Mesendoderm (in vitro differentiated cells): ENCODE measurements around the gene TRIM58.

Experiments
- DNase-seq: peaks from one replicate; pipeline ENCODE4 v3.0.0; 2013
- H2AK5ac ChIP-seq: 2 replicates; pipeline ENCODE4 v1.6.1; 2013; ENCODE audit warnings: low read length, inconsistent platforms
- H2BK120ac ChIP-seq: 2 replicates; pipeline ENCODE4 v1.6.1; 2013; ENCODE audit warnings: low read depth, mild to moderate bottlenecking, low read length, moderate library complexity, mixed read lengths
- H2BK15ac ChIP-seq: replicated peaks from 2 replicates; pipeline ENCODE4 v1.6.1; 2013; ENCODE audit warnings: low read depth, mild to moderate bottlenecking, moderate library complexity
- H2BK5ac ChIP-seq: 2 replicates; pipeline ENCODE4 v1.6.1; 2013; ENCODE audit warnings: low read length, inconsistent platforms
- H3K18ac ChIP-seq: 2 replicates; pipeline ENCODE4 v1.6.1; 2013; ENCODE audit warnings: mild to moderate bottlenecking, low read length, mixed read lengths
- H3K23ac ChIP-seq: one replicate; pipeline ENCODE4 v1.6.1; 2013; ENCODE audit warnings: low read length
- H3K27ac ChIP-seq: 2 replicates; pipeline ENCODE4 v1.5.1; 2013; ENCODE audit warnings: low read depth, mild to moderate bottlenecking, inconsistent platforms, low read length, moderate library complexity
- H3K27me3 ChIP-seq: 2 replicates; pipeline ENCODE4 v1.6.1; 2013; ENCODE audit warnings: low read length, control low read depth, mild to moderate bottlenecking, inconsistent platforms; ENCODE audit not compliant: insufficient read depth, poor library complexity
- H3K36me3 ChIP-seq: 2 replicates; pipeline ENCODE4 v1.6.1; 2013; ENCODE audit warnings: low read length, inconsistent platforms; ENCODE audit not compliant: control insufficient read depth, insufficient read depth
- H3K4ac ChIP-seq: one replicate; pipeline ENCODE4 v1.6.1; 2013; ENCODE audit warnings: low read depth, mild to moderate bottlenecking, low read length, moderate library complexity
- H3K4me1 ChIP-seq: 2 replicates; pipeline ENCODE4 v1.6.1; 2013; ENCODE audit warnings: low read depth, low read length, inconsistent platforms; ENCODE audit not compliant: control insufficient read depth
- H3K4me2 ChIP-seq: 2 replicates; pipeline ENCODE4 v1.6.1; 2013; ENCODE audit warnings: low read length
- H3K4me3 ChIP-seq: 2 replicates; pipeline ENCODE4 v1.5.1; 2013; ENCODE audit warnings: mild to moderate bottlenecking, low read length
- H3K56ac ChIP-seq: one replicate; pipeline ENCODE4 v1.6.1; 2013; ENCODE audit warnings: low read length
- H3K79me1 ChIP-seq: 2 replicates; pipeline ENCODE4 v1.6.1; 2013; ENCODE audit warnings: low read length, inconsistent platforms
- H3K79me2 ChIP-seq: 2 replicates; pipeline ENCODE4 v1.6.1; 2013; ENCODE audit warnings: mild to moderate bottlenecking, low read length; ENCODE audit not compliant: control insufficient read depth, insufficient read depth
- H3K9ac ChIP-seq: 2 replicates; pipeline ENCODE4 v1.6.1; 2013; ENCODE audit warnings: low read length, inconsistent platforms
- H4K5ac ChIP-seq: one replicate; pipeline ENCODE4 v1.6.1; 2013; ENCODE audit warnings: low read length
- H4K8ac ChIP-seq: one replicate; pipeline ENCODE4 v1.6.1; 2013; ENCODE audit warnings: low read depth, mild to moderate bottlenecking, control low read depth, low read length, moderate library complexity
- WGBS: extraction: QIAGEN DNeasy Blood & Tissue Kit; methylation state at CpG from one replicate; pipeline ENCODE4 v1.1.7; 2013; ENCODE audit warnings: low lambda C conversion rate, missing lambda C conversion rate; ENCODE audit not compliant: insufficient coverage; ENCODE audit errors: extremely low coverage; 5-methylcytosine and 5-hydroxymethylcytosine counted together

Gene TRIM58

DNA sequence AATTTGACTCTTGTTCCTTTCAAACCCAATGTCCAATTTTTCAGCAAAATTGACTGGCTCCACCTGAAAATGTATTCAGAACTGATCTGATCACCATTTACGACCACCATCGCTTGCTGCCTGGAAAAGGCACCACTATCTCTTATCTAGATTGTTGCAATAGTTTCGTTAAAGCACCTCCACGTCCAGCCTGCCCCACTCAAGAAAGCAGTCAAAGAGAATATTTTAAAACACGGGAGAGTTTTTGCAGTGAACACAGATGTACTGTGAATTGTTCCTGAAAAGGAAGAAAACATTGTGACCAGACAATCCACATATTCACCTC is 11.3 kb upstream of the TRIM58 start:
- H3K23ac ChIP-seq: peak overlapping the region; percentile 76
- H3K4me3 ChIP-seq: no peak overlapping the region
- no peak overlapping the region for H4K8ac ChIP-seq
- H3K4ac ChIP-seq: no peak overlapping the region
- no peak overlapping the region for H2BK15ac ChIP-seq
- no peak overlapping the region for H4K5ac ChIP-seq
- peaks cover 5% of the 10 kb centered on the region for H3K4me1 ChIP-seq
- H3K79me2 ChIP-seq: no peaks in the 10 kb centered on the region
- no peaks in the 10 kb centered on the region for H3K36me3 ChIP-seq
- DNase-seq: no peak
- WGBS: no CpG with 5 or more reads among the region's 5 CpGs
- no peak overlapping the region for H3K27ac ChIP-seq
- H3K4me2 ChIP-seq: no peak overlapping the region
- no peak overlapping the region for H2BK120ac ChIP-seq
- no peak overlapping the region for H3K9ac ChIP-seq
- H2AK5ac ChIP-seq: no peak overlapping the region
- no peak overlapping the region for H3K56ac ChIP-seq
- no peaks in the 10 kb centered on the region for H3K27me3 ChIP-seq
- no peaks in the 10 kb centered on the region for H3K79me1 ChIP-seq
- no peak overlapping the region for H3K18ac ChIP-seq
- H2BK5ac ChIP-seq: no peak overlapping the region

- no peak overlapping the region for H3K4me2 ChIP-seq
- H3K4me3 ChIP-seq: no peak overlapping the region
- no peak for DNase-seq
- H2BK5ac ChIP-seq: no peak overlapping the region
- no peak overlapping the region for H3K9ac ChIP-seq
- H2BK15ac ChIP-seq: no peak overlapping the region
- no peak overlapping the region for H4K5ac ChIP-seq
- H2BK120ac ChIP-seq: no peak overlapping the region
- no peak overlapping the region for H3K4ac ChIP-seq
- no peak overlapping the region for H4K8ac ChIP-seq
- no CpG with 5 or more reads among the region's 7 CpGs for WGBS
- H3K27me3 ChIP-seq: no peaks in the 10 kb centered on the region
- H3K56ac ChIP-seq: no peak overlapping the region
- H3K79me2 ChIP-seq: no peaks in the 10 kb centered on the region
- H3K27ac ChIP-seq: no peak overlapping the region
- no peak overlapping the region for H3K18ac ChIP-seq
- H3K79me1 ChIP-seq: no peaks in the 10 kb centered on the region
- H3K23ac ChIP-seq: no peak overlapping the region
- H2AK5ac ChIP-seq: no peak overlapping the region
- peaks cover 5% of the 10 kb centered on the region for H3K4me1 ChIP-seq
- H3K36me3 ChIP-seq: no peaks in the 10 kb centered on the region
Measured at GRCh38 chr1:247848346-247848745, 8.6 kb upstream of the TRIM58 start.

DNA sequence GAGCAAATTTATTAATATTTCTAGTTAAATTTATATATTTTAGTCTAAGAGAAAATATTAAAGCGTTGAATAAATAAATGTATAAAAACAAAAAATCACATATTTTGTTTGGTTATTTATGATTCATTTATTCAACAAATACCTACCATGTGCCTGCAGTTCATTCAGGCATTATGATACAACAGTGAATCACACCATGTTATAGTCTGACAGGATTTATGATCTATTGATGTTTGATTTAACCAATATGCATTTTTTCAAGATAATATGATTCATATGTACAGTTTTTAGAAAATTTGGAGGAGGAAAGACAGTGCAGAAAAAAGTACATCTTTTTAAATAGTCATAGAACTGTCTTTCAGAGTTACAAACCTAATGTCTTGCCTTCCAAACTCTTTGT is 7.4 kb upstream of the TRIM58 start:
- no peak for DNase-seq
- H2AK5ac ChIP-seq: no peak overlapping the region

GRCh38 chr1:247854899-247855545 is 2.0 kb upstream of the TRIM58 start:
- H3K56ac ChIP-seq: no peak overlapping the region
- no peak overlapping the region for H4K5ac ChIP-seq
- H2AK5ac ChIP-seq: no peak overlapping the region
- H3K79me1 ChIP-seq: no peaks in the 10 kb centered on the region
- H3K27me3 ChIP-seq: no peaks in the 10 kb centered on the region
- H3K4me1 ChIP-seq: no peaks in the 10 kb centered on the region
- H3K4ac ChIP-seq: no peak overlapping the region
- no peak overlapping the region for H3K4me3 ChIP-seq
- no peak overlapping the region for H3K4me2 ChIP-seq
- H3K23ac ChIP-seq: no peak overlapping the region
- no CpG with 5 or more reads among the region's 14 CpGs for WGBS
- no peak overlapping the region for H3K9ac ChIP-seq
- DNase-seq: no peak
- no peaks in the 10 kb centered on the region for H3K79me2 ChIP-seq
- H2BK120ac ChIP-seq: no peak overlapping the region
- H2BK5ac ChIP-seq: no peak overlapping the region
- H3K27ac ChIP-seq: no peak overlapping the region
- H4K8ac ChIP-seq: no peak overlapping the region
- H3K18ac ChIP-seq: no peak overlapping the region
- no peaks in the 10 kb centered on the region for H3K36me3 ChIP-seq
- H2BK15ac ChIP-seq: no peak overlapping the region

More for the DNA sequence above, 7.4 kb upstream of the TRIM58 start:
- H3K4me3 ChIP-seq: no peak overlapping the region
- no peak overlapping the region for H2BK120ac ChIP-seq
- no peak overlapping the region for H3K27ac ChIP-seq
- H3K27me3 ChIP-seq: no peaks in the 10 kb centered on the region
- H3K36me3 ChIP-seq: no peaks in the 10 kb centered on the region
- H4K5ac ChIP-seq: no peak overlapping the region
- no peak overlapping the region for H2BK15ac ChIP-seq
- no peak overlapping the region for H3K56ac ChIP-seq
- H3K4ac ChIP-seq: no peak overlapping the region
- 100% methylated on average over 1 of the region's 1 CpG for WGBS
- no peaks in the 10 kb centered on the region for H3K4me1 ChIP-seq
- H3K79me2 ChIP-seq: no peaks in the 10 kb centered on the region
- H3K18ac ChIP-seq: no peak overlapping the region
- no peak overlapping the region for H4K8ac ChIP-seq
- no peak overlapping the region for H2BK5ac ChIP-seq
- no peaks in the 10 kb centered on the region for H3K79me1 ChIP-seq
- no peak overlapping the region for H3K9ac ChIP-seq
- H3K23ac ChIP-seq: no peak overlapping the region
- no peak overlapping the region for H3K4me2 ChIP-seq

DNA sequence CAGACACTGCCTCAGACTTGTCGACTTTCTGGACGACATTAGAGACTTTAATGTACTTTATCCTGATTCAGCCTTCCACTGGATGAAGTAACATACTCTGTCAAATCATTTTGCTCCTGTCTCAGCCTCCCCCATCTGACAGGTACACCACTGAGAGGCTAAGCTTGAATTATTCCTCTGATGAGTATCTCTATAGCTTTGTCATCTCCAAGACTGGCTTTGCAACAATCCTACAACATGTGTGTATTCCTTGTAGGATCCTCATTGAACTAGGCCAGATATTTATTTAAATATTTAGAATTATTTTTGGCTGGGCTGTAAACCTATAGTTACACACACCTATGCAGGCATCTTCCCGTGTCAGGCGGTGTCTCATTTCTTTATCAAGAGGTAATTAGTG is 1.1 kb upstream of the TRIM58 start:
- no peaks in the 10 kb centered on the region for H3K79me1 ChIP-seq
- no peak for DNase-seq
- WGBS: no CpG with 5 or more reads among the region's 4 CpGs

GRCh38 chr1:247857985-247858619 is 1.1 kb downstream of the TRIM58 start:
- Histone ChIP-seq H3K9ac (peak overlapping the region; percentile 57), H3K79me1 (no peaks in the 10 kb centered on the region), H3K18ac (no peak overlapping the region), H2BK120ac (peak overlapping the region; percentile 30), H3K79me2 (no peaks in the 10 kb centered on the region), H3K4me2 (peak overlapping the region; percentile 21), H3K36me3 (no peaks in the 10 kb centered on the region), H3K23ac (no peak overlapping the region), H4K8ac (no peak overlapping the region), H2AK5ac (no peak overlapping the region), H2BK15ac (no peak overlapping the region), H2BK5ac (no peak overlapping the region), H3K4me1 (no peaks in the 10 kb centered on the region), H4K5ac (no peak overlapping the region), H3K56ac (peak overlapping the region; percentile 79), H3K4ac (no peak overlapping the region), H3K4me3 (peak overlapping the region; percentile 41), H3K27ac (no peak overlapping the region), H3K27me3 (no peaks in the 10 kb centered on the region)
- WGBS: no CpG with 5 or more reads among the region's 15 CpGs
- DNase-seq: no peak

More for the DNA sequence above, 1.1 kb upstream of the TRIM58 start:
- Histone ChIP-seq H4K5ac (no peak overlapping the region), H3K27me3 (no peaks in the 10 kb centered on the region), H3K4me2 (no peak overlapping the region), H2BK5ac (no peak overlapping the region), H3K27ac (no peak overlapping the region), H4K8ac (no peak overlapping the region), H3K23ac (no peak overlapping the region), H3K79me2 (no peaks in the 10 kb centered on the region), H3K9ac (no peak overlapping the region), H2AK5ac (no peak overlapping the region), H3K56ac (no peak overlapping the region), H2BK120ac (no peak overlapping the region), H2BK15ac (no peak overlapping the region), H3K4ac (no peak overlapping the region), H3K36me3 (no peaks in the 10 kb centered on the region), H3K4me1 (no peaks in the 10 kb centered on the region), H3K18ac (no peak overlapping the region), H3K4me3 (no peak overlapping the region)
